GM19099 (cell line): ENCODE results near the gene SASH1.

Experiments used
- POLR2A ChIP-seq: IDR thresholded peaks from 3 replicates; pipeline ENCODE4 v1.6.1; 2011; ENCODE audit warnings: low read depth; ENCODE audit not compliant: insufficient read length; ENCODE audit errors: extremely low read depth

Gene SASH1

GRCh38 chr6:148514091-148514845 is 171.6 kb downstream of the SASH1 start:
- no peak for TF ChIP-seq POLR2A

- TF ChIP-seq POLR2A, result no peak
Observed at GRCh38 chr6:148516217-148516616, 173.6 kb downstream of the SASH1 start.

GRCh38 chr6:148516617-148517016 is 174.0 kb downstream of the SASH1 start:
- no peak for TF ChIP-seq POLR2A

GRCh38 chr6:148517470-148517869 is 174.8 kb downstream of the SASH1 start:
- no peak for TF ChIP-seq POLR2A

GRCh38 chr6:148518511-148519156 is 176.0 kb downstream of the SASH1 start:
- no peak for TF ChIP-seq POLR2A

- TF ChIP-seq POLR2A, result no peak
Observed at GRCh38 chr6:148520109-148520841, 177.6 kb downstream of the SASH1 start.

GRCh38 chr6:148521158-148521557 is 178.5 kb downstream of the SASH1 start:
- no peak for TF ChIP-seq POLR2A

GRCh38 chr6:148521586-148521985 is 178.9 kb downstream of the SASH1 start:
- TF ChIP-seq POLR2A, result no peak

GRCh38 chr6:148523048-148523447 is 180.4 kb downstream of the SASH1 start:
- TF ChIP-seq POLR2A, result no peak

- TF ChIP-seq POLR2A, result no peak
Observed at GRCh38 chr6:148523551-148523950, 180.9 kb downstream of the SASH1 start.

- TF ChIP-seq POLR2A, result no peak
Observed at GRCh38 chr6:148524471-148524882, 181.8 kb downstream of the SASH1 start.

- no peak for TF ChIP-seq POLR2A
Observed at GRCh38 chr6:148524976-148525375, 182.3 kb downstream of the SASH1 start.

- TF ChIP-seq POLR2A, result no peak
Observed at GRCh38 chr6:148525453-148525852, 182.8 kb downstream of the SASH1 start.

- no peak for TF ChIP-seq POLR2A
Observed at GRCh38 chr6:148526145-148526544, 183.5 kb downstream of the SASH1 start.

GRCh38 chr6:148528292-148528691 is 185.7 kb downstream of the SASH1 start:
- TF ChIP-seq POLR2A, result no peak

GRCh38 chr6:148529010-148529409 is 186.4 kb downstream of the SASH1 start:
- TF ChIP-seq POLR2A, result no peak
